ENCODE results near the gene CHMP4A.

GRCh38 chr14:24165785-24166184 is 47.5 kb downstream of the CHMP4A start:
- TF ChIP-seq POLR2A (IDR thresholded peaks at IDR 0.05): no peak
- no peak for TF ChIP-seq CTCF (IDR thresholded peaks at IDR 0.05)
- no peak for TF ChIP-seq POLR2AphosphoS5 (IDR thresholded peaks at IDR 0.05)

All from prostate gland (tissue), 2 donors.